Endodermal cell (in vitro differentiated cells): ENCODE data around the gene SLC66A3. TPM values are rescaled to one million over a fixed set of nuclear protein-coding genes. Genes with fewer than 3 reads are reported as not detected.

Source experiments
- DNase-seq: peaks from one replicate; pipeline ENCODE4 v3.0.0-alpha.2; 2017
- H3K27ac ChIP-seq: 2 replicates; pipeline ENCODE4 v1.5.1; 2013; ENCODE audit warnings: mild to moderate bottlenecking, low read depth, low read length, moderate library complexity
- H3K27me3 ChIP-seq: 2 replicates; pipeline ENCODE4 v1.6.1; 2013; ENCODE audit warnings: mild to moderate bottlenecking, low read length, moderate library complexity; ENCODE audit not compliant: insufficient read depth, control insufficient read depth, poor library complexity, severe bottlenecking
- H3K36me3 ChIP-seq: 2 replicates; pipeline ENCODE4 v1.7.0; 2013; ENCODE audit warnings: mild to moderate bottlenecking, low read length, moderate library complexity; ENCODE audit not compliant: control insufficient read depth, insufficient read depth
- H3K4me1 ChIP-seq: one replicate; pipeline ENCODE4 v1.7.0; 2013; ENCODE audit warnings: low read length; ENCODE audit not compliant: control insufficient read depth, insufficient read depth
- H3K4me3 ChIP-seq: 2 replicates; pipeline ENCODE4 v1.5.1; 2013; ENCODE audit warnings: mild to moderate bottlenecking, low read length, moderate library complexity
- H3K9ac ChIP-seq: 2 replicates; pipeline ENCODE4 v1.6.1; 2013; ENCODE audit warnings: mild to moderate bottlenecking, low read length, moderate library complexity; ENCODE audit not compliant: poor library complexity, severe bottlenecking; ENCODE audit errors: extremely low read depth
- H3K9me3 ChIP-seq: 2 replicates; pipeline ENCODE4 v1.6.1; 2013; ENCODE audit warnings: mild to moderate bottlenecking, low read length, moderate library complexity; ENCODE audit not compliant: control insufficient read depth
- H3K27ac Mint-ChIP-seq: 2 replicates; pipeline ENCODE4 v1.8.0; 2020; ENCODE audit warnings: mixed read lengths
- H3K27me3 Mint-ChIP-seq: 2 replicates; pipeline ENCODE4 v1.8.0; 2021; ENCODE audit warnings: mild to moderate bottlenecking, mixed read lengths; ENCODE audit not compliant: insufficient read depth
- H3K36me3 Mint-ChIP-seq: 2 replicates; pipeline ENCODE4 v1.8.0; 2020; ENCODE audit warnings: low read depth, mixed read lengths
- H3K4me1 Mint-ChIP-seq: 2 replicates; pipeline ENCODE4 v1.8.0; 2020; ENCODE audit warnings: mixed read lengths
- H3K4me3 Mint-ChIP-seq: 2 replicates; pipeline ENCODE4 v1.8.0; 2020; ENCODE audit warnings: mild to moderate bottlenecking, moderate library complexity, mixed read lengths
- H3K9me3 Mint-ChIP-seq: 2 replicates; pipeline ENCODE4 v1.8.0; 2020; ENCODE audit warnings: mild to moderate bottlenecking, mixed read lengths
- CTCF ChIP-seq: fragments of 200-600 bp; sonication (generic); conservative IDR thresholded peaks from 2 replicates; pipeline ENCODE4 v1.5.0; 2021; ENCODE audit warnings: antibody characterized with exemption, mild to moderate bottlenecking
- WGBS, 2 experiments: methylation state at CpG; one replicate each; pipeline versions ENCODE4 v1.1.5 to v1.1.7; 2013; ENCODE audit warnings: missing lambda C conversion rate in 2 of 2, mixed read lengths in 1 of 2; ENCODE audit not compliant: insufficient coverage in 1 of 2, insufficient read length in 1 of 2; 5-methylcytosine and 5-hydroxymethylcytosine counted together
- total RNA-seq, 2 donors: library from RNA; stranded (reverse); fragmentation: NEBNext Ultra II Directional in 1 of 2; extraction: Animal tissue kit (Norgen Biotek cat#: 25700) in 1 of 2; gene quantifications; 2 replicates in 1 of 2; 3 replicates in 1 of 2; pipeline ENCODE4 v1.2.1, GENCODE V29; 2021

The SLC66A3 gene
- total RNA-seq, 2 donors from 2014 or later = 14.4 to 17.5 TPM

- no peak overlapping the region for H3K4me3 Mint-ChIP-seq
- no peak for TF ChIP-seq CTCF
- Histone ChIP-seq H3K36me3 (peaks cover 16% of the 10 kb centered on the region), H3K9me3 (no peaks in the 10 kb centered on the region), H3K4me3 (no peak overlapping the region), H3K27ac (peak overlapping the region; percentile 24), H3K9ac (no peak overlapping the region), H3K27me3 (no peaks in the 10 kb centered on the region), H3K4me1 (no peaks in the 10 kb centered on the region)
- H3K27ac Mint-ChIP-seq = no peak overlapping the region
- H3K4me1 Mint-ChIP-seq = no peaks in the 10 kb centered on the region
- no peak for DNase-seq
- no peaks in the 10 kb centered on the region for H3K27me3 Mint-ChIP-seq
- 91 to 95% methylated on average over 6 of the region's 6 CpGs for WGBS, 2 experiments
- H3K36me3 Mint-ChIP-seq = peaks cover 6% of the 10 kb centered on the region
- H3K9me3 Mint-ChIP-seq = no peaks in the 10 kb centered on the region
These were observed 20.1 kb downstream of the SLC66A3 start for GRCh38 chr2:11175293-11175795.

DNA sequence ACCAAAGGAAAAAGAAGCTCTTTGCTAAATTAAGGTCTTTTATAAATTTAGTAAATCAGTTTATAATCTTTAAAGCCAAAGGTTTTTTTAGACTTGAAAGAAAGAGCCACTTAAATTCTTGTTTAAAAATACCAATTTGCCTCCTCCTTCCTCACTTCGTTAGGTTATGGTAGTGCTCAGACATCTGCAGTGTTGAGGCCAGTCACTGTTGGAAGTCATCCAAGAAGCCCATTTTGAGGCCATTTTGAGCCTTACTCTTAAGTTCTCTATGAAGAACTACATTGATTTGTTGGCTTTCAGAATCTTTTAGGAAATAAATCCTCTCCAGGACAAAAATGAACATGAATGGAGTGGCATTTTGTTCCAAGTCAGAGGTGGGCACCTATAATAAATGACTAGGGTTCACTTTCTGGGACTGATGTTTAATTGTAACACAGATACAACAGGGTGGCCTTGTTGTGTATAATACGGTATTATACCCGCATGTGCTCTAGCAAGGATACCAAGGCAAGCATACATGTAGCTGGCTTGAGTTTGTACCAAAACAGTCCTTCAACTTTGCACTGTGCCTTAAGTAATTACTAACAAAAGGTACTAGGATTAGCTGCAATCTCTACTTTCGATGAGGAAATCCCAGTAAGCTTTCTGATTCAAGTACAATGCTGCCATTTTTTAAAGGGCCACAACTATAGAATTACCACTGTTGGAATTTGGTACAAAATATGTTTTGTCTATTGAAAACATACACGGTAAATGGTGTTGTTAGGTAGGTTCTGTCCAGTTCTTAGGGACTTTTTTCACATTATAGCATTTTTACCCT, 22.8 kb downstream of the SLC66A3 start:
- no peak for TF ChIP-seq CTCF
- no peak overlapping the region for H3K27ac ChIP-seq
- Mint-ChIP-seq H3K27ac (no peak overlapping the region), H3K36me3 (peaks cover 15% of the 10 kb centered on the region), H3K27me3 (no peaks in the 10 kb centered on the region), H3K4me1 (no peaks in the 10 kb centered on the region), H3K9me3 (no peaks in the 10 kb centered on the region), H3K4me3 (no peak overlapping the region)
- H3K9me3 ChIP-seq = no peaks in the 10 kb centered on the region
- peaks cover 35% of the 10 kb centered on the region for H3K36me3 ChIP-seq
- H3K27me3 ChIP-seq = no peaks in the 10 kb centered on the region
- DNase-seq = no peak
- no peaks in the 10 kb centered on the region for H3K4me1 ChIP-seq
- 62 to 78% methylated on average over 3 to 5 of the region's 5 CpGs for WGBS, 2 experiments
- no peak overlapping the region for H3K4me3 ChIP-seq
- no peak overlapping the region for H3K9ac ChIP-seq

DNA sequence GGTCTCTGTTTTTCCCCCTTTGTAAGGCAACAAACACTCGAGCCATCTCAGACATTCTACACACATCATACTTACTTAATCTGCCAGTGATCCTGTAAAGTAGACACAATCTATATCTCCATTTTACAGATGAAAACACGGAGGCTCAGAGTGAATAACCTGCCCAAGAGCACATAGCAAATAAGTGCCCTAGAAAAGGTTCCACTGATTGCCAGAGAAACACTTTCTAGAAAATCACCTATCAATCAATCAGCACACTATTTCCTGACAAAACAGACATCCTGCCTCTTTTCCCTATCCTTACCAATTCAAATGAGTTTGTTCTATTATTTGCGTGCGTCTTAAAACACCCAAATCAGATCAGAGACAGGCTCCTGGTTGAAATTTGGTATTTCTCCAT, 23.9 kb downstream of the SLC66A3 start:
- H3K27me3 ChIP-seq = no peaks in the 10 kb centered on the region
- no peak overlapping the region for H3K9ac ChIP-seq
- Mint-ChIP-seq H3K4me1 (no peaks in the 10 kb centered on the region), H3K4me3 (no peak overlapping the region), H3K27ac (no peak overlapping the region), H3K9me3 (no peaks in the 10 kb centered on the region), H3K36me3 (peaks cover 16% of the 10 kb centered on the region), H3K27me3 (no peaks in the 10 kb centered on the region)
- H3K4me3 ChIP-seq = no peak overlapping the region
- H3K9me3 ChIP-seq = no peaks in the 10 kb centered on the region
- WGBS, 2 experiments = 93 to 96% methylated on average over 4 of the region's 4 CpGs
- peaks cover 45% of the 10 kb centered on the region for H3K36me3 ChIP-seq
- TF ChIP-seq CTCF = no peak
- H3K27ac ChIP-seq = no peak overlapping the region
- DNase-seq = no peak
- no peaks in the 10 kb centered on the region for H3K4me1 ChIP-seq
